H1 (cell line): ENCODE measurements around the gene STK32C. TPM values are rescaled to one million over a fixed set of nuclear protein-coding genes. Genes with fewer than 3 reads are reported as not detected.

Experiments used
- CTCF ChIA-PET: fragments of 300-600 bp; sonication (Branson Sonifier 250); formaldehyde crosslinking; loops from one replicate; lab custom pipeline; 2021; ENCODE audit not compliant: partially characterized antibody; lab: Charles Lee
- POLR2A ChIA-PET: fragments of 300-600 bp; sonication (Branson Sonifier 250); formaldehyde crosslinking; loops from one replicate; lab custom pipeline; 2021; ENCODE audit warnings: inconsistent platforms; ENCODE audit not compliant: partially characterized antibody; lab: Charles Lee
- DNase-seq, 2 experiments: peaks; one replicate each; pipeline versions ENCODE4 v3.0.0 to v3.0.0-alpha.2; 2010 to 2022; ENCODE audit warnings: low spot score in 2 of 2, low read depth in 1 of 2, mixed read lengths in 1 of 2
- FAIRE-seq: peaks from 2 replicates; lab custom pipeline; 2011; peaks lifted over from hg19 to GRCh38; lab: Jason Lieb, UNC
- H2AFZ ChIP-seq: 2 replicates; pipeline ENCODE4 v1.8.1; 2012; ENCODE audit warnings: low read length, inconsistent platforms
- H2AK5ac ChIP-seq: 2 replicates; pipeline ENCODE4 v1.6.1; 2013; ENCODE audit warnings: low read depth, low read length
- H2BK120ac ChIP-seq: replicated peaks from 2 replicates; pipeline ENCODE3; 2013; ENCODE audit warnings: low read depth, low read length, inconsistent platforms
- H2BK12ac ChIP-seq: 2 replicates; pipeline ENCODE4 v1.6.1; 2013; ENCODE audit warnings: low read depth, low read length
- H2BK15ac ChIP-seq: 2 replicates; pipeline ENCODE4 v1.6.1; 2013; ENCODE audit warnings: low read length
- H2BK20ac ChIP-seq: 2 replicates; pipeline ENCODE4 v1.6.1; 2013; ENCODE audit warnings: low read length
- H2BK5ac ChIP-seq: 2 replicates; pipeline ENCODE4 v1.6.1; 2013; ENCODE audit warnings: low read depth, low read length
- H3K14ac ChIP-seq: 2 replicates; pipeline ENCODE4 v1.6.1; 2013; ENCODE audit warnings: inconsistent platforms; ENCODE audit not compliant: insufficient read length
- H3K18ac ChIP-seq: 2 replicates; pipeline ENCODE4 v1.6.1; 2013; ENCODE audit warnings: low read length; ENCODE audit errors: extremely low read depth
- H3K23ac ChIP-seq: 2 replicates; pipeline ENCODE4 v1.6.1; 2013; ENCODE audit warnings: inconsistent platforms; ENCODE audit not compliant: insufficient read length
- H3K23me2 ChIP-seq: 2 replicates; pipeline ENCODE4 v1.6.1; 2013; ENCODE audit warnings: low read depth, low read length
- H3K27ac ChIP-seq: 2 replicates; pipeline ENCODE4 v1.6.1; 2011; ENCODE audit warnings: low read depth, low read length, inconsistent platforms
- H3K27me3 ChIP-seq, 4 experiments: replicated peaks in 1 of 4; 1 replicate in 1 of 4; 2 replicates in 3 of 4; pipeline versions ENCODE4 v1.6.1 to v1.8.1; 2011 to 2013; ENCODE audit warnings: low read length in 3 of 4, mild to moderate bottlenecking in 3 of 4, inconsistent platforms in 2 of 4, mixed read lengths in 2 of 4, moderate library complexity in 1 of 4; ENCODE audit not compliant: control insufficient read depth in 3 of 4, insufficient read depth in 3 of 4; ENCODE audit errors: extremely low read depth in 1 of 4
- H3K36me3 ChIP-seq, 4 experiments: 2 replicates each; pipeline versions ENCODE4 v1.6.1 to v1.8.1; 2011 to 2013; ENCODE audit warnings: mild to moderate bottlenecking in 4 of 4, low read length in 3 of 4, moderate library complexity in 2 of 4, control low read depth in 1 of 4, inconsistent platforms in 1 of 4; ENCODE audit not compliant: insufficient read depth in 4 of 4, control insufficient read depth in 2 of 4
- H3K4ac ChIP-seq: replicated peaks from 2 replicates; pipeline ENCODE3; 2013; ENCODE audit warnings: low read length, low read depth, mixed read lengths, inconsistent platforms; ENCODE audit not compliant: insufficient read length
- H3K4me1 ChIP-seq, 4 experiments: replicated peaks in 1 of 4; 1 replicate in 1 of 4; 2 replicates in 3 of 4; pipeline versions ENCODE4 v1.6.1 to v1.8.1; 2011 to 2013; ENCODE audit warnings: low read length in 3 of 4, inconsistent platforms in 2 of 4, mixed read lengths in 1 of 4; ENCODE audit not compliant: insufficient read depth in 4 of 4, control insufficient read depth in 3 of 4
- H3K4me2 ChIP-seq, 2 experiments: 2 replicates each; pipeline versions ENCODE4 v1.6.1 to v1.8.1; 2011 to 2013; ENCODE audit warnings: low read depth in 2 of 2, low read length in 2 of 2, control low read depth in 1 of 2, inconsistent platforms in 1 of 2, mild to moderate bottlenecking in 1 of 2; ENCODE audit not compliant: insufficient read depth in 1 of 2
- H3K4me3 ChIP-seq, 4 experiments: fragments of 200-600, 300-600 bp in 1 of 4; sonication (generic), shearing (Covaris generic), sonication (Bioruptor Twin) in 1 of 4; 2 replicates each; pipeline versions ENCODE4 v1.5.1 to v1.8.1; 2011 to 2016; ENCODE audit warnings: low read length in 4 of 4, low read depth in 3 of 4, control low read depth in 2 of 4, inconsistent platforms in 2 of 4, mild to moderate bottlenecking in 2 of 4, mixed read lengths in 1 of 4, moderate library complexity in 1 of 4; ENCODE audit not compliant: insufficient read depth in 2 of 4; ENCODE audit errors: extremely low read depth in 1 of 4
- H3K56ac ChIP-seq: replicated peaks from 2 replicates; pipeline ENCODE3; 2013; ENCODE audit warnings: low read depth, mild to moderate bottlenecking, mixed read lengths, low read length, inconsistent platforms; ENCODE audit not compliant: insufficient read length
- H3K79me1 ChIP-seq: 2 replicates; pipeline ENCODE4 v1.6.1; 2013; ENCODE audit warnings: low read depth, low read length, control low read depth
- H3K79me2 ChIP-seq, 2 experiments: 2 replicates each; pipeline versions ENCODE4 v1.6.1 to v1.8.1; 2012 to 2013; ENCODE audit warnings: low read length in 2 of 2, mild to moderate bottlenecking in 2 of 2, inconsistent platforms in 1 of 2; ENCODE audit not compliant: insufficient read depth in 2 of 2, control insufficient read depth in 1 of 2
- H3K9ac ChIP-seq, 4 experiments: replicated peaks in 1 of 4; 1 replicate in 1 of 4; 2 replicates in 3 of 4; pipeline versions ENCODE4 v1.6.1 to v1.8.1; 2011 to 2013; ENCODE audit warnings: low read depth in 3 of 4, low read length in 3 of 4, control low read depth in 2 of 4, mild to moderate bottlenecking in 2 of 4, moderate library complexity in 2 of 4, inconsistent platforms in 1 of 4; ENCODE audit errors: extremely low read depth in 1 of 4
- H3K9me3 ChIP-seq, 2 experiments: 2 replicates each; pipeline versions ENCODE4 v1.6.1 to v1.8.1; 2012 to 2013; ENCODE audit warnings: mild to moderate bottlenecking in 2 of 2, moderate library complexity in 2 of 2, control low read depth in 1 of 2, inconsistent platforms in 1 of 2, low read depth in 1 of 2, low read length in 1 of 2, mixed read lengths in 1 of 2; ENCODE audit not compliant: insufficient read depth in 2 of 2
- H4K20me1 ChIP-seq, 2 experiments: replicated peaks in 1 of 2; 2 replicates each; pipeline versions ENCODE3 to v1.8.1; 2011 to 2013; ENCODE audit warnings: inconsistent platforms in 2 of 2, low read length in 2 of 2, mild to moderate bottlenecking in 1 of 2; ENCODE audit not compliant: insufficient read depth in 2 of 2, control insufficient read depth in 1 of 2
- H4K5ac ChIP-seq: 2 replicates; pipeline ENCODE4 v1.6.1; 2013; ENCODE audit warnings: low read length, low read depth, mixed read lengths, inconsistent platforms; ENCODE audit not compliant: insufficient read length
- H4K8ac ChIP-seq: 2 replicates; pipeline ENCODE4 v1.8.0; 2013; ENCODE audit warnings: mild to moderate bottlenecking, moderate library complexity, low read length, inconsistent platforms; ENCODE audit not compliant: insufficient read depth; ENCODE audit errors: extremely low read depth
- H4K91ac ChIP-seq: replicated peaks from 2 replicates; pipeline ENCODE3; 2013; ENCODE audit warnings: low read length, mixed read lengths, inconsistent platforms; ENCODE audit not compliant: insufficient read length
- ASH2L ChIP-seq: fragments of 200-600, 300-600 bp; sonication (generic); IDR thresholded peaks from one replicate; pipeline ENCODE4 v1.7.1; 2017; ENCODE audit warnings: low read length
- CREB1 ChIP-seq: IDR thresholded peaks from 2 replicates; pipeline ENCODE4 v1.6.1; 2012; ENCODE audit warnings: inconsistent platforms
- EZH2 ChIP-seq: fragments of 200-600 bp; sonication (generic); IDR thresholded peaks from 2 replicates; pipeline ENCODE4 v1.7.1; 2012; ENCODE audit warnings: low read depth, mild to moderate bottlenecking, moderate library complexity, low read length, inconsistent platforms; ENCODE audit not compliant: severe bottlenecking
- KDM5A ChIP-seq: fragments of 200-600 bp; IDR thresholded peaks from 2 replicates; pipeline ENCODE4 v1.7.1; 2012; ENCODE audit warnings: mild to moderate bottlenecking, low read length, inconsistent platforms, mixed read lengths
- NRF1 ChIP-seq: IDR thresholded peaks from 2 replicates; pipeline ENCODE4 v1.6.1; 2011; ENCODE audit warnings: mild to moderate bottlenecking, low read depth, low read length, improper control_type of control experiment
- POLR2A ChIP-seq, 2 experiments: IDR thresholded peaks; 1 replicate in 1 of 2; 2 replicates in 1 of 2; pipeline ENCODE4 v1.6.1; 2011; ENCODE audit warnings: low read depth in 2 of 2, low read length in 2 of 2, mild to moderate bottlenecking in 2 of 2; ENCODE audit errors: control extremely low read depth in 1 of 2
- RFX5 ChIP-seq: IDR thresholded peaks from 2 replicates; pipeline ENCODE4 v1.6.1; 2011; ENCODE audit warnings: low read depth, low read length, improper control_type of control experiment, borderline replicate concordance
- RXRA ChIP-seq: IDR thresholded peaks from 2 replicates; pipeline ENCODE4 v1.6.1; 2011; ENCODE audit warnings: low read depth, mild to moderate bottlenecking, low read length, moderate library complexity; ENCODE audit not compliant: insufficient read depth
- SP1 ChIP-seq: IDR thresholded peaks from 2 replicates; pipeline ENCODE4 v1.6.1; 2011; ENCODE audit warnings: low read depth, low read length
- SP2 ChIP-seq: IDR thresholded peaks from 2 replicates; pipeline ENCODE4 v1.6.1; 2012; ENCODE audit warnings: mild to moderate bottlenecking, low read length, inconsistent platforms
- SP4 ChIP-seq: IDR thresholded peaks from 2 replicates; pipeline ENCODE4 v1.6.1; 2012; ENCODE audit warnings: low read length, inconsistent platforms
- TAF7 ChIP-seq: optimal IDR thresholded peaks from 2 replicates; pipeline ENCODE3; 2011; ENCODE audit warnings: low read depth, mild to moderate bottlenecking, inconsistent platforms, low read length, moderate library complexity, borderline replicate concordance
- TCF12 ChIP-seq: IDR thresholded peaks from 2 replicates; pipeline ENCODE4 v1.6.1; 2011; ENCODE audit warnings: low read depth, mild to moderate bottlenecking, low read length
- WGBS, 2 experiments: shearing (Covaris generic) in 1 of 2; methylation state at CpG; one replicate each; pipeline versions ENCODE4 v1.1.6 to v1.1.7; 2013 to 2015; ENCODE audit warnings: low lambda C conversion rate in 2 of 2, mixed read lengths in 2 of 2, inconsistent platforms in 1 of 2, low coverage in 1 of 2, missing lambda C conversion rate in 1 of 2; ENCODE audit not compliant: insufficient replicate concordance in 2 of 2, insufficient coverage in 1 of 2, insufficient read length in 1 of 2; ENCODE audit errors: extremely low coverage in 1 of 2, missing lambda C conversion rate in 1 of 2; 5-methylcytosine and 5-hydroxymethylcytosine counted together
- polyA plus RNA-seq, 7 experiments: library from polyadenylated mRNA; depleted of rRNA in 3 of 7; stranded (reverse) in 5 of 7; unstranded in 2 of 7; fragments of >200 nt in 5 of 7; fragments of 200-250 nt in 2 of 7; gene quantifications; 1 replicate in 5 of 7; 2 replicates in 1 of 7; 4 replicates in 1 of 7; pipeline versions ENCODE4 v1.2.1 to v1.2.3, GENCODE V29; 2011 to 2013; ENCODE audit warnings: missing spikeins in 2 of 7, mixed read lengths in 2 of 7
- total RNA-seq: library from RNA; stranded (reverse); fragmentation: NEBNext Ultra II Directional; extraction: Animal tissue kit (Norgen Biotek cat#: 25700); gene quantifications from 2 replicates; pipeline ENCODE4 v1.2.1, GENCODE V29; 2021
- TF ChIP-seq, protein P1 (sequence below), 3 experiments: IDR thresholded peaks; 1 replicate in 2 of 3; 2 replicates in 1 of 3; pipeline versions ENCODE4 v1.5.1 to v1.6.1; 2011; ENCODE audit warnings: low read length in 3 of 3, mild to moderate bottlenecking in 3 of 3, inconsistent platforms in 2 of 3, low read depth in 1 of 3, moderate library complexity in 1 of 3; ENCODE audit not compliant: insufficient read depth in 1 of 3; ENCODE audit errors: control extremely low read depth in 1 of 3

The STK32C gene
- total and polyA plus RNA-seq, 2 of the 8 experiments (the other 6 are each of a cell fraction or from before 2014, with no cell fraction given), result 10.6 to 15.6 TPM

- H4K20me1 ChIP-seq, result peaks cover 0 to 4% of the 10 kb centered on the region in 2 experiments
- H4K8ac ChIP-seq, result no peak overlapping the region
- no peak overlapping the region for H4K91ac ChIP-seq
- H2BK12ac ChIP-seq, result no peak overlapping the region
- H2BK15ac ChIP-seq, result no peak overlapping the region
- no peak overlapping the region for H3K14ac ChIP-seq
- no peaks in the 10 kb centered on the region for H3K27me3 ChIP-seq
- H3K4ac ChIP-seq, result no peak overlapping the region
- H3K9me3 ChIP-seq, result no peaks in the 10 kb centered on the region
- no peaks in the 10 kb centered on the region for H3K79me2 ChIP-seq
- H3K4me1 ChIP-seq, result no peaks in the 10 kb centered on the region; a peak in 1 of 7 replicates
- no peak overlapping the region for H2AK5ac ChIP-seq
- no peak overlapping the region for H2BK20ac ChIP-seq
- CTCF ChIA-PET, result interaction anchor here (1.1 kb wide), 1 partner anchor 10 kb away, joined by 5 read pairs; no protein-coding TSS in a partner anchor
- no peak overlapping the region for H3K4me3 ChIP-seq
- H3K23me2 ChIP-seq, result no peaks in the 10 kb centered on the region
- H3K36me3 ChIP-seq, result no peaks in the 10 kb centered on the region
- H3K79me1 ChIP-seq, result no peaks in the 10 kb centered on the region
- H2BK120ac ChIP-seq, result no peak overlapping the region
- no peak overlapping the region for H4K5ac ChIP-seq
- no peak overlapping the region for H3K9ac ChIP-seq
- 89% methylated on average over 7 of the region's 12 CpGs; no CpG with 5 or more reads in 1 of the 2 experiments for WGBS, 2 experiments
- no peak for FAIRE-seq
- no peak overlapping the region for H2AFZ ChIP-seq
- DNase-seq, result no peak
- no peak overlapping the region for H3K18ac ChIP-seq
- H3K23ac ChIP-seq, result no peak overlapping the region
- no peak overlapping the region for H3K27ac ChIP-seq
- POLR2A ChIA-PET, result no interaction called here
- H3K56ac ChIP-seq, result no peak overlapping the region
- H2BK5ac ChIP-seq, result no peak overlapping the region
- no peak overlapping the region for H3K4me2 ChIP-seq
- TF ChIP-seq SP1 (no peak), CREB1 (no peak), TCF12 (no peak), KDM5A (no peak), TAF7 (no peak), POLR2A (IDR thresholded peaks at IDR 0.05; ENCODE audit: control extremely low read depth in 1 of 2, low read depth in 2 of 2, low read length in 2 of 2) (no peak), EZH2 (no peak), SP2 (no peak), SP4 (no peak), ASH2L (no peak), RXRA (no peak), NRF1 (no peak), RFX5 (no peak)
- TF ChIP-seq, protein P1, sequence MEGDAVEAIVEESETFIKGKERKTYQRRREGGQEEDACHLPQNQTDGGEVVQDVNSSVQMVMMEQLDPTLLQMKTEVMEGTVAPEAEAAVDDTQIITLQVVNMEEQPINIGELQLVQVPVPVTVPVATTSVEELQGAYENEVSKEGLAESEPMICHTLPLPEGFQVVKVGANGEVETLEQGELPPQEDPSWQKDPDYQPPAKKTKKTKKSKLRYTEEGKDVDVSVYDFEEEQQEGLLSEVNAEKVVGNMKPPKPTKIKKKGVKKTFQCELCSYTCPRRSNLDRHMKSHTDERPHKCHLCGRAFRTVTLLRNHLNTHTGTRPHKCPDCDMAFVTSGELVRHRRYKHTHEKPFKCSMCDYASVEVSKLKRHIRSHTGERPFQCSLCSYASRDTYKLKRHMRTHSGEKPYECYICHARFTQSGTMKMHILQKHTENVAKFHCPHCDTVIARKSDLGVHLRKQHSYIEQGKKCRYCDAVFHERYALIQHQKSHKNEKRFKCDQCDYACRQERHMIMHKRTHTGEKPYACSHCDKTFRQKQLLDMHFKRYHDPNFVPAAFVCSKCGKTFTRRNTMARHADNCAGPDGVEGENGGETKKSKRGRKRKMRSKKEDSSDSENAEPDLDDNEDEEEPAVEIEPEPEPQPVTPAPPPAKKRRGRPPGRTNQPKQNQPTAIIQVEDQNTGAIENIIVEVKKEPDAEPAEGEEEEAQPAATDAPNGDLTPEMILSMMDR (IDR thresholded peaks at IDR 0.05; ENCODE audit: control extremely low read depth in 1 of 3, insufficient read depth in 1 of 3, low read depth in 1 of 3, low read length in 3 of 3), result no peak
Observed at GRCh38 chr10:132243141-132243540, 64.6 kb downstream of the STK32C start.
